ENCODE measurements around the gene ATP9A.
A peak's percentile ranks its signal among the peaks of the same experiment; 100 is the strongest.

Gene ATP9A

DNA sequence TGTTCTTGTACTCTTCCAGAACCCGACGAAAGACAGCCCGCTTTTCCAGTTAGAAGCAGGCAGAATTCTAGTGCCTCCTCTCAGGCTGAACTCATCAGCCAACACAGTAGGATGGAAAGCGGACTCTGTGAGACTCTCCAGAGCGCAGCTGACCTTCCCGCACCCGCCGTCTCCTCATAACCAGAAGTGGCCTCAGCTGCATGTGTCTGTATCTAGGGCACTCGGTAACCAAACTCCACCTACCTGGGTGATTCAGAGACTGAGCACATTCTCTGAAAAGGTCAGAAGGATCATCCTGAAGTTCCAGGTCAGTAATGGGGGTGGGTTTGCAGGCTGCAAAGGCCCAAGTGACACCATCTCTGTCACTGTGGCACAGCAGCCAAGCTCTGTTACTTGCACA, 158.9 kb downstream of the ATP9A start:
- Histone ChIP-seq H3K36me3 (peaks cover 0 to 6% (median 0%) of the 10 kb centered on the region in 11 experiments; a peak in 5 of 22 replicates), H3K27ac (no peak overlapping the region), H3K4me3 (no peak overlapping the region), H3K27me3 (no peaks in the 10 kb centered on the region), H4K20me1 (peaks cover 0 to 4% (median 0%) of the 10 kb centered on the region in 11 experiments; a peak in 1 of 22 replicates), H3K9ac (no peak overlapping the region), H3K4me2 (no peak overlapping the region), H3K4me1 (peaks cover 0 to 2% (median under 1%) of the 10 kb centered on the region in 10 experiments; a peak in 7 of 20 replicates), H3K9me3 (replicated peaks in 1 of 11) (no peaks in the 10 kb centered on the region)
- no peak for TF ChIP-seq Cebpa-rat (IDR thresholded peaks at IDR 0.05)

DNA sequence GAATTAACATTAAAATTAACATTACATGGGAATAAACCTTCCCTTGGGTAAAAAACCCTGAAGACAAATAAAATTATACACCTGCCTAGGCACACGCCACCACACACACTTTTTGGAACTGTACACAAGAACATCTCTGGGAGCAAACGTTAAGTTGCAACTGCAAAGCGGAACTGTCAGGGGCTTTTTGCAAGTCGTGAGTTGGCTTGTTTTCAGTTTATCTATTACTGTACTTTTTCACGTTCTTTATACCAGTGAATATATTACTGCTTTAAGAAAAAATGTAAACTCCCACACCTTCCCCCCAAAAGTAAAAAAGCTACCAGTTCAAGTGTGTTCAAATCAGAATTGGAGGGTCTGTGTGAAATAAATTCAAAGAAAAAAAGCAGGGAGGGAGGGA, 160.1 kb downstream of the ATP9A start:
- H3K9me3 ChIP-seq (replicated peaks in 1 of 11): no peaks in the 10 kb centered on the region
- H3K9ac ChIP-seq: no peak overlapping the region
- no peaks in the 10 kb centered on the region for H3K27me3 ChIP-seq
- peaks cover 0 to 10% (median 0%) of the 10 kb centered on the region in 11 experiments; a peak in 5 of 22 replicates for H3K36me3 ChIP-seq
- H3K4me3 ChIP-seq: no peak overlapping the region
- H4K20me1 ChIP-seq: peaks cover 0 to 5% (median 0%) of the 10 kb centered on the region in 11 experiments; a peak in 1 of 22 replicates
- H3K27ac ChIP-seq: no peak overlapping the region
- no peak for TF ChIP-seq Cebpa-rat (IDR thresholded peaks at IDR 0.05)
- H3K4me1 ChIP-seq: peaks cover 0 to 5% (median 2%) of the 10 kb centered on the region in 10 experiments; a peak in 8 of 20 replicates
- no peak overlapping the region for H3K4me2 ChIP-seq

DNA sequence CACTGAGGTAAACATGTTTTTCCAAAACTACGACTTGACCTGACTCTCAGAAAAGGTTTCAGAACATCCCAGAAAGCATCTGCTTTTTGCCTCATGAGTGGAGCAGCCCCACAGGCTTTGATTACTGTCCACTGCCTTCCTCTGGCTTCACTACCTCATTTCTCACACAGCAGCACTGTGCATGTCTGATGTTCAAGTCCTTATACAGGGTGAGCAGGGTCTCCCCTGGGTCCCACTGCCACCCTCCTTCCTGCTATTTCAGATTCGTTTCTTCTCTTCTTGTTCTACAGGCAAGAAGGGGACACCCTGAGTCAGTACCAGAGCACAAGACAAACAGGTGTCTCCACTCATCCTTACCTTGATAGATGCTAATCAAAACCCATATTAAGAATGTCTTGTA, 161.0 kb downstream of the ATP9A start:
- Histone ChIP-seq H3K4me1 (peaks cover 0 to 14% (median 10%) of the 10 kb centered on the region in 10 experiments; a peak in 12 of 20 replicates), H3K4me2 (no peak overlapping the region), H3K27me3 (no peaks in the 10 kb centered on the region), H3K36me3 (peaks cover 0 to 10% (median 0%) of the 10 kb centered on the region in 11 experiments; a peak in 5 of 22 replicates), H3K9me3 (replicated peaks in 1 of 11) (no peaks in the 10 kb centered on the region), H4K20me1 (peaks cover 0 to 5% (median 0%) of the 10 kb centered on the region in 11 experiments; a peak in 1 of 22 replicates), H3K4me3 (no peak overlapping the region), H3K9ac (no peak overlapping the region), H3K27ac (no peak overlapping the region)
- no peak for TF ChIP-seq Cebpa-rat (IDR thresholded peaks at IDR 0.05)

DNA sequence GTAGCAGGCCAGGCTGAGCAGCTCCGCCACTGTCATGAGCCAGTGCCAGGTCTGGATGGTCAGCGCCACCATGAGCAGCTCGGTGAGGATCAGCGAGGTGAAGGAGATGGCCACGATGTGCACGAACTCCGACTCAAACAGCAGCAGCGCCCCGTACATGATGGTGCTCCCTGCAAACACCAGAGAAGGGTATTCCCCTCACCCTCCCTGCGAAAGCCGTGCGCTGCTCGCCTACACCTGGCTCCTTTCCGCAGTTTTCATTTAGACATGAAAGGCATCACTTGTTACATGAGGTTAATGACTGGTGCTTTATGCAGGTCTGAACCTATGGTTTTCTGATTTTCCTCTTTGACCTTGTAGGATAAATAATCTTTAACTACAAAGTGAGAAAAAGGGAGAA, 163.3 kb downstream of the ATP9A start:
- Histone ChIP-seq H3K4me2 (no peak overlapping the region), H3K36me3 (peaks cover 0 to 12% (median 0%) of the 10 kb centered on the region in 11 experiments; a peak in 5 of 22 replicates), H3K9ac (no peak overlapping the region), H3K4me3 (no peak overlapping the region), H3K27ac (no peak overlapping the region), H3K4me1 (peaks cover 0 to 25% (median 18%) of the 10 kb centered on the region in 10 experiments; a peak in 12 of 20 replicates), H3K9me3 (replicated peaks in 1 of 11) (no peaks in the 10 kb centered on the region), H4K20me1 (peaks cover 0 to 5% (median 0%) of the 10 kb centered on the region in 11 experiments; a peak in 1 of 22 replicates), H3K27me3 (no peaks in the 10 kb centered on the region)
- no peak for TF ChIP-seq Cebpa-rat (IDR thresholded peaks at IDR 0.05)

DNA sequence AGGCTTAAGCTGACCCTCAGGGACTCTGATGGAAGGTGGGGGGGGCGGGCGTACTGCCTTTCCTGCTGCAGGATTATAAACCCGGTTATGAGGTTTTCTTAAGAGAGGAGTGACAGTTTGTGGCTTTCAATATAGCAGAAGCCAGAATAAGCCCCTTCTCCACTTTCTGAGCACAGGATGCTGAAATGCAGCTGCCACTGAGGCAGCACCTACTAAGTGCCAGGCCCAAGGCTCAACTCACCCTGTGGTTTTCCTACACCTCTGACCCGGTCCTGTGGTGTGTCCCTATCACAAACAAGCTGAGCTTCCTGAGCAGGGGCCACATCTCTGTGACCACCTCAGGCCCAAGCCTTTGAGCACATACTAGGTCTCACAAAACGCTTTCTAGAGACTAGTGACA, 166.1 kb downstream of the ATP9A start:
- H3K4me2 ChIP-seq: peak overlapping the region in 8 of 11 experiments; percentile 2 to 62 (median 34); a peak in 13 of 22 replicates

DNA sequence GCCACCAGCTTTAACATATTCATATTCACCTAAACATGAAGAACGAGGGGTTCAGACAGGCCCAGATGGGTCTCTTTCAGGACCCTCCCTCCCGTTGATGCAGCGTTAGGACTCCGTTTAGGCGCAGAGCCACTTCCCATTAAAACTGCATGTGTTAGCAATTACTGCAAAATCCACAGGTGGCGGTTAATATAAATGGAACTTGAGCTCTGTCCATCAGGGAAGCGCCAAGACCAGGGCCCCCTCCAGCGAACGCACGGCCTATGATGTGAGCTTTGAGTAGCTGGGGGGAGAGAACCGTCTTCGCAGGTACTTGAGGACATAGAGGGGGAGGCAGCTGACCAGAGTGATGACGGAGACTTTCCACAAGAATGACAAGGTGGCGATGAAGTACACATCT, 167.2 kb downstream of the ATP9A start:
- Histone ChIP-seq H3K4me3 (no peak overlapping the region), H3K27me3 (peaks cover 0 to 3% (median 0%) of the 10 kb centered on the region in 11 experiments; a peak in 1 of 22 replicates), H3K9ac (no peak overlapping the region), H3K4me2 (no peak overlapping the region), H4K20me1 (peaks cover 0 to 5% (median 0%) of the 10 kb centered on the region in 11 experiments; a peak in 1 of 22 replicates), H3K9me3 (replicated peaks in 1 of 11) (no peaks in the 10 kb centered on the region), H3K36me3 (peaks cover 0 to 12% (median 0%) of the 10 kb centered on the region in 11 experiments; a peak in 5 of 22 replicates), H3K4me1 (peaks cover 0 to 50% (median 31%) of the 10 kb centered on the region in 10 experiments; a peak in 17 of 20 replicates), H3K27ac (no peak overlapping the region)
- TF ChIP-seq Cebpa-rat (IDR thresholded peaks at IDR 0.05): no peak

More for the DNA sequence above, 166.1 kb downstream of the ATP9A start:
- Histone ChIP-seq H3K4me1 (peaks cover 0 to 38% (median 27%) of the 10 kb centered on the region in 10 experiments; a peak in 13 of 20 replicates), H3K36me3 (peaks cover 0 to 12% (median 0%) of the 10 kb centered on the region in 11 experiments; a peak in 5 of 22 replicates), H3K27ac (no peak overlapping the region), H3K4me3 (no peak overlapping the region), H3K9ac (peak overlapping the region in 2 of 11 experiments; percentile 3 to 35; a peak in 2 of 22 replicates), H4K20me1 (peaks cover 0 to 5% (median 0%) of the 10 kb centered on the region in 11 experiments; a peak in 1 of 22 replicates), H3K27me3 (no peaks in the 10 kb centered on the region), H3K9me3 (replicated peaks in 1 of 11) (no peaks in the 10 kb centered on the region)
- no peak for TF ChIP-seq Cebpa-rat (IDR thresholded peaks at IDR 0.05)

DNA sequence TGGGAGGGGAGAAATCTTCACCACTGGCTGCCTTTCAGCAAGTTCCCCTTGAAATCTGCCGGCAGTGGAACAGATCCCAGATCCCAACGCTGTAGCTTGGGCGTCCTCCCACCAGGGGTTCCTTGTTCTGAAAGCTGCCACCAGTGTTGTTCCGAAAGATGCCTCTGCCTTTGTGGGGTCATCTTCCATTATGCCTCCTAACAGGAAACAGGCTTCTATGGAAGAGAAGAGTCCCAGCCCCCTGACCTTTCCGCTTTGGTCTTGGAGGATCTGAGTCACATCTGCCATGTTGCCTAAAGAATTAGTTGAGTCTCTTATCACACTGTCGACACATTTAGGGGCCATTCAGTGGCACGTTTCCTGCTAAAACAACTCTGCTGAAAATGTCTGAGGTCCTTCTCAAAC, 168.2 kb downstream of the ATP9A start:
- Histone ChIP-seq H3K4me1 (peaks cover 8 to 59% (median 41%) of the 10 kb centered on the region in 10 experiments; a peak in 19 of 20 replicates), H3K4me2 (no peak overlapping the region), H3K27ac (no peak overlapping the region), H3K4me3 (no peak overlapping the region), H3K9me3 (replicated peaks in 1 of 11) (no peaks in the 10 kb centered on the region), H4K20me1 (peaks cover 0 to 5% (median 0%) of the 10 kb centered on the region in 11 experiments; a peak in 1 of 22 replicates), H3K36me3 (peaks cover 0 to 12% (median 0%) of the 10 kb centered on the region in 11 experiments; a peak in 5 of 22 replicates), H3K27me3 (peaks cover 0 to 6% (median 0%) of the 10 kb centered on the region in 11 experiments; a peak in 1 of 22 replicates), H3K9ac (no peak overlapping the region)
- TF ChIP-seq Cebpa-rat (IDR thresholded peaks at IDR 0.05): no peak

DNA sequence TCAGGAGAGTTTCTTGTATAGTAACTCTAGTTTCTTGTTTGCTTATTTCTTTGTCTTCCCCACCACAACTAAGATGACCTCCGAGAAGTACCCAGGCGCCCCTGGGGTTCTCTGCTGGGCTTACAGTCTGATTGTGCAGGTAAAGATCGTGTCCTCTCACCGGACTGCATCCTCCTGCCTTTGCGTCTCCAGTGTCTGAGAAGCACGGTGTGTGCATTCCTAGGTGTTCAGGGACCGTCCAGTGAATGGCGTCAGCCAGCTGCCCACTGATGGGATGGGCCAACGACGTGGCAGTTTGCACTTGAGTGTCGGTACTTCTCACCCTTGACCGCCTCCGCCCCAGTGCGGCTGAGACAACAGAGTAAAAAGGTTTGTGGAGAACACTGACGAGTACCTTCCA, 169.6 kb downstream of the ATP9A start:
- Histone ChIP-seq H3K4me2 (peak overlapping the region in 3 of 11 experiments; percentile 19 to 44 (median 28); a peak in 2 of 22 replicates), H3K27me3 (peaks cover 0 to 6% (median 0%) of the 10 kb centered on the region in 11 experiments; a peak in 1 of 22 replicates), H3K4me3 (no peak overlapping the region), H3K27ac (no peak overlapping the region), H3K4me1 (peaks cover 13 to 72% (median 51%) of the 10 kb centered on the region in 10 experiments), H3K36me3 (0 out of 22 replicates have a peak, but pooled peaks cover 0 to 3% (median 0%) of the 10 kb centered on the region in 11 experiments), H4K20me1 (no peaks in the 10 kb centered on the region; a peak in 1 of 22 replicates), H3K9me3 (replicated peaks in 1 of 11) (no peaks in the 10 kb centered on the region), H3K9ac (no peak overlapping the region)
- TF ChIP-seq Cebpa-rat (IDR thresholded peaks at IDR 0.05): no peak
